Right forelimb (tissue), 1 donor: ENCODE measurements around the gene LY86.

ENCODE experiments used
- DNase-seq: peaks from one replicate; pipeline ENCODE4 v3.0.0-alpha.2; 2018

The LY86 gene

GRCh38 chr6:6570929-6571671 is 17.4 kb upstream of the LY86 start:
- DNase-seq, result no peak

DNA sequence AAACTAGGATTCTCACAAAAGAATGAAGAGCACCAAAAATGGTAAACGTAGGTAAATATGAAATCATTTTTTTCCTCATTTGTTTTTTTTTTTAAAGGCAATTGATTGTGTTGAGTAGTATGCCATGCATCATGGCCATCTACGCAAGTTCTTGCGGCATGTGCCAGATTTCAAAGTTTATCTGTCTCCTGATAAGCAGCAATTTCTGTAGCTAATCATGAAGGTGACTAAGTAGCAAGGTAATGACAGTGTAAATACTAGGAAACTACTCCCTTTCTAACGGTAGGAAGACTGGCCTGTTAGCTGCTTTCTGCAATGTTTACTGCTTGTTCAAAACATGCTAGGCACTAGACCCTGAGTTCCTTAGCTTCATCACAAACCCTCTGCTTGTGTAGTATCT is 13.4 kb upstream of the LY86 start:
- DNase-seq, result no peak

DNA sequence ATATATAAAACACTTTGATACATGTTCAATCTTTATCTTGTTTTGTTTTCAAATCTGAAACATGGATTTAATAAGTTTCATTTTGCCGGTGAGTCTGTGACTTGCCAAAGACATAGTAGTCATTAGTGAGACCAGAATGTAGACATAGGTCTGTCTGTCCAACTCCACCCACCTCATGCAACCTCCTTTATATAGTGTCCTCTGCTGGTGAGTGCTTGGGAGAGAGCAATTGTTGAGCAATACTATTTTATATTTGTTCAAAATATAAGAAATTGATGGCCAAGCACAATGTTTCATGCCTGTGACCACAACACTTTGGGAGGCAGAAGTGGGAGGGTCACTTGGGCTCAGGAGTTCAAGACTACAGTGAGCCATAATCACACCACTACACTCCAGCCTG is 10.8 kb upstream of the LY86 start:
- DNase-seq, result no peak

DNA sequence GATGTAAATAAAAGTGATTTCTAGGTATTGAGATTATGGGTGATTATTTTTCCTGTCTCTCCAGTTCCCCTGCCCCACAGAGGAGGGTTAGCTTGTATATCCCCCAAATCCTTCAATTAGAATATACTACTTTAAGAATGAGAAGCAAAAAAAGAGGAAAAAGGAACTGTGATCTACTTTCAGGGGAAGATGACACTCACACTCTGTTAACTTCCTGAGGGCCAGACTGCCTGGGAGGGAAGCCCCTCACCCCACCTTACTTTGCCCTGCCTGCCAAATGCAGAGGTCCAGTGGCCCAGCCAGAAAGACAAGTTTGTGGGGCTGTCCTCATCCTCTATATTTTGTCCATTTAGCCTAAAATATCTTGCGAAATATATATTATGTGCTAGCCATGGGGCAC is 9.2 kb upstream of the LY86 start:
- no peak for DNase-seq

DNA sequence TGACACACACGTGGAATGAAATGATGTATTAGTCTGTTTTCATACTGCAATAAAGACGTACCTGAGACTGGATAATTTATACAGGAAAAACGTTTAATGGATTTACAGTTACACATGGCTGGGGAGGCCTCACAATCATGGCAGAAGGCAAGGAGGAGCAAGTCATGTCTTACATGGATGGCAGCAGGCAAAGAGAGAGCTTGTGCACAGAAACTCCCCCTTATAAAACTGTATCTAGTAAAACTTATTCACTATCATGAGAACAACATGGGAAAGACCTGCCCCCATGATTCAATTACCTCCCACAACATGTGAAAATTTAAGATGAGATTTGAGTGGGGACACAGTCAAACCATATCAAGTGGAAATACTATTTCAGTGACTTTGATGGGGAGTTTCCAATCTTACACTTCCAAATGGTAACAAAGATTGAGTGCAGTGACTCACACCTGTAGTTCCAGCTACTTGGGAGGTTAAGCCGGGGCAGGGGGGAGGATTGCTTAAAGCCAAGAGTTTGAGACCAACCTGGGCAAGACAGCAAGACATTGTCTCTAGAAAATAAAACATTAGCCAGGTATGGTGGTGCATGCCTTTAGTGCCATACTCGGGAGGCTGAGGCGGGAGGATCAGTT is 8.2 kb upstream of the LY86 start:
- DNase-seq, result no peak

GRCh38 chr6:6581054-6581453 is 7.5 kb upstream of the LY86 start:
- no peak for DNase-seq

GRCh38 chr6:6582131-6582530 is 6.4 kb upstream of the LY86 start:
- DNase-seq, result no peak

DNA sequence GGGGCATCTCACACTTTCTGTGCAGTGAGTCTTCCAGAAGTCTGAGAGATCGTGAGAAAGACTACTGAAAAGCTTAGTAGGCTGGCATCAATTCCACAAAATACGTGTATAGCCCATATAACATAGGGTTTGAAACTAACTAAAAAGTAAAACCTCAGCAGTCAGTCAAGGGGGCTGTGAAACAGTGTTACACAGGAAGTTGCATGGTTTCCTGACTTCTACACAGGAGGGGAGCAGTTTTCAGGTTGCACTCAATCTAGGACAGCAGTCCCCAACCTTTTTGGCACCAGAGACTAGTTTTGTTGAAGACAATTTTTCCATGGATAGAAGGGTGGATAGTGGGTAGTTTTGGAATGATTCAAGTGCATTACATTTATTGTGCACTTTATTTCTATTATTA is 4.7 kb upstream of the LY86 start:
- DNase-seq, result no peak

- no peak for DNase-seq
Measured at GRCh38 chr6:6584310-6585002, 4.1 kb upstream of the LY86 start.

DNA sequence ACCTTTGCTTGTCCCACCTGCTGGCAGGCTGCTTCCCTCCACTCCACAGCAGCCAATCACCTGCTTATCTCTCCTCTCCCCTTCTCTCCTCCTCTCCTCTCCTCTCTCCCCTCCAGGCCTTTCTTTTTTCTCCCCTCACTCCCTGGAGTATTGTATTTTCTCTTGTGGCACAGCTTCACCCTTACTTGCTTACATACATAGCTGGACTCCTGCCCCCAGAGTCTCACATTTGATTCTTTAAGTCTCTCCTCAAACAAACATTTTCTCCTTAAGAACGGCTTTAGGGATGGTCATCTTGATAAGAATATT is 3.6 kb upstream of the LY86 start:
- no peak for DNase-seq

GRCh38 chr6:6586167-6586566 is 2.4 kb upstream of the LY86 start:
- DNase-seq, result no peak

GRCh38 chr6:6586671-6587526 is 1.6 kb upstream of the LY86 start:
- no peak for DNase-seq

DNA sequence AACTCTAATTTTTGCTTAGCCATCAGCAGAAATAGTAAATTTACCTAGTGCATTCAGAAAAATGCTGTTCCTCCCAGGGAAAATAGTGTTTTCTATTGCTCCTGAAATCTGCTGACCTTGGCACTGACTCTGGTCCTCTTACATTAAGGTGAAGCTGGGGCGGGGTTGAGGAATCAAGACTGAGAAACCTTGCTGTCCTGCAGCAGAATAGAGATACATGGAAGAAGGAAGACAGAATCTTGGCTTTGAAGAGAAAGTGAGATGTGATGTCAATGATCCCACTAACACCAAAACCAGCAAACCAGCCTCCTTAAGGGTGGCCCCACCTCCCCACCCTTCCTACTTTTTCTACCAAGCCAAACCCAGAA is 840 bp upstream of the LY86 start:
- no peak for DNase-seq

- DNase-seq, result no peak
Measured at GRCh38 chr6:6588924-6589709, 597 bp downstream of the LY86 start.

- DNase-seq, result no peak
Measured at GRCh38 chr6:6590530-6590929, 2.0 kb downstream of the LY86 start.

DNA sequence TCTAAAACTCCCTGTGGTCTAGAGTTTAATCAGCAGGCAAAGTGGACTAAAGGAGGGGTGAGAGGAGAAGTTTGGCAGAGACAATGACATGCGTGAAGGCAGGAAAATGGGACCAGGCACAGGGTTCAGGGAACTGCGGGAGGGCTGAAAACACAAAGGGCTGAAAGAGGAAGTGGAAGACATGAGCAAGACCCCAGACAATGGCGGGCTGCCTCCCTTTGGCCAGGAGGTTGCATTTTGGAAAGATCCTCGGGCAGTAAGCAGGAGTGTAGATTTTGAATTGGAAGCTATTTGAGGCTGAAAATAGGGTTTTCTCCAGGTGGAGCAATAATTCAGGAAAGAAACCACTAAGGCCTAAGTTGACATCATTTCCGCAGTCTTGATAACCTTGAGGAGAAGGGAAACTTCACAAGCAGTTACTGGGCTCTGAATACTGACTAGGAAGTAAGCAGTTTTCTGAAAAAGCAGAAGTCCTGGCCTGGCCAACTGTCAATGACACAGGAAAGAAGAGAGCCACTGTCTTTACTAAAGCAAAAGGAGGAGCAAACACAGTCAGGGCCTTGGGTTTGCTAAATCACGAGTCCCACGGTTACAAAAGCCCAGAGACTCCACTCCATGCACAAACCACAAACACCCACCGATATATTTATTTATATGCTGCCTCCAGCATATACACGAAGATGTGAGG is 3.4 kb downstream of the LY86 start:
- no peak for DNase-seq

GRCh38 chr6:6592826-6593475 is 4.4 kb downstream of the LY86 start:
- no peak for DNase-seq

GRCh38 chr6:6593867-6594468 is 5.4 kb downstream of the LY86 start:
- DNase-seq, result no peak

GRCh38 chr6:6595025-6595424 is 6.5 kb downstream of the LY86 start:
- DNase-seq, result no peak

DNA sequence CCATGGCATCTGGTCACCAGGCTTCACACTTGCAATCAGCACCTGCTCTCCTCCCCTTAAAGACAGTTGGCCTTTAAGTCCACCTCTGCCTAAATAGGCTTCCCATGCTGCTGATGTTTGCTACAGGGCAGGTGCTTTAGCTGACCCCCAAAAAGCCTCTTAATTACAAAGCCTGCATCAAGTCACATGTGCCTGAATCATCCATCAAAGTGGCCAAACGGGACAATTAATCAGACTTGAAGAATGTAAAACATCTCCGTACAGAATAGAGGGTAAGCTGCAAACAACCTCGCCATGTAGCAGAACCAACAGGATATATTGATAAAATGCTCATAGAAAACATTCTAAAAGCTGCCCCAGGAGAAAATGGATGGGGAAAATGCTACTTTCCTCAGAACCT is 7.4 kb downstream of the LY86 start:
- no peak for DNase-seq
